GM19035 (cell line): Measurements from ENCODE around the gene SLC43A1.

Experiments
- ATAC-seq: cut with Tn5 transposase; IDR thresholded peaks from one replicate; pipeline ENCODE4 v1.9.1; 2021; ENCODE audit not compliant: unreplicated experiment

The SLC43A1 gene

DNA sequence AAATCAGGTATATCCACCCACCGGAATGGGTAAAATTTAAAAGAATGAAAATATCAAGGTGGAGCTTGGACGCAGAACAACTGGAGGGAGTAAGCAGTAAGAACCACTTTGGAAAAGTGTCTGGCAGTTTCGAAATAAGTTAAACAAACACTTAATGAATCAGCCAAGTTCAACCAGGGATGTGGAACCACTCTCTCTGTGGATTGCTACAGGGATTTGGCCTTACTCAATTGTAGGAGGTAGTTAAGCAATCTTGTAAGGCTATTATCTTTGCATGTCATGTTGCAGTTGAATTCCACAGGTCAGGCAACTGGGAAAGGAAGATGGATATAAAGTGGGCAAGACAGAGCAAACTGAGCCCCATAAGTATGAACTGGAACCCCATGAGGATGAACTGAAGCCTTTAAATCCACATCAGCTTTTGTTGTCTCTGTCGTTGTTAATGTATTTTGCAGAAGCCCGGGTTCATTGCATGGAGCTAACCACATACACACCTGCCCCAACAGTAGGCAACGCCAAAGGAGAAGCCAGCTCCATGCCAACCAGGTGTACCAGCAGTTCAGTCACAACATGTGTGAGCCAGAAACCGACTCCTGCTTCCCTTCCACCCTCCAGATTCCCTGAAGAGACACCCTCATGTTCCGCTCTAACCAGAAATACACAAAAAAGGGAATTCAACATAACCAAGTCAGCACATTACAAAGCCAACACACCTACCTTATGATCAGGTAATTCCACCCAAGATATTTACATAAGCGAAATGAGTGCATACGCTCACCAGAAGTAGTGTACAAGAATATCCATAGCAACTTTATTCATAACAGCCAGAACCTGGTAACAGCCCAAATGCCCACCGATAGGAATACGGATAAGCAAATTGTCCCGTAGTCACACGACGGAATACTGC is 80.6 kb downstream of the SLC43A1 start:
- no peak for ATAC-seq
